Activated naive CD8-positive, alpha-beta T cell treated with anti-CD3 and anti-CD28 coated beads, Interleukin-2, amount 50 U/mL, for 16 hours (primary cell): ENCODE data around the gene OR4E2.
"Not testable (repeated sequence)": the region's sequence is repeated elsewhere in the genome, so short reads cannot be mapped to it uniquely, and the experiment has no call there.

Experiments
- DNase-seq: peaks from one replicate; pipeline ENCODE4 v3.0.0-alpha.2; 2020; ENCODE audit warnings: low read depth, low spot score

Gene OR4E2

DNA sequence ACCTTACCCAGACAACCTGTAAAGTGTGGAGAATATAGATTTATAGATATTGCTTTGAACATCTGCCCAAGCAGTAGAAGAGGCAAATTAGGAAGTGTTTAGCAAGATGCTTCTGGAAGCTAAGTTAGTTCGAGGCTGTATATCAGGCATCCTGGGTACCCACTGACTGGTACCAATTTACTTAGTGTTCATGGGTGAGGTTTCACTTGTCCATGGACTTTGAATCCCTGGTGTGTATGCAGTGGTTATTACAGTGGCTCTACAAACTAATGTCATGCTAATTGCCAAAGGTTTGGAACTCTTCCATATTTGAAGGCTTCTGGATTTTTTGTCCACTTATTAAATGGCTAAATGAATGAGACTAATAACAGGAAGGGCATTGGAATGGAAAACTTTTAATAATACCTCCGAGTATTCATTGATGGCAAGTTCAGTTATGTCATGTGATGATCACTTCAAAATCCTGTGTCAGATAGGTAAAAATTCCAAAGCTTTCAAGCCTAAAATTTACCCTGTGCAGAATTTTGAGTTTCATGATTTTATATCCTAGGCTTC lies at the start of gene OR4E2:
Gene OR4E2, plus strand, starts transcription at position 505 of the 555 bp plus-strand sequence. CDS start 11,248 bp downstream, outside the sequence.
- no peak for DNase-seq

DNA sequence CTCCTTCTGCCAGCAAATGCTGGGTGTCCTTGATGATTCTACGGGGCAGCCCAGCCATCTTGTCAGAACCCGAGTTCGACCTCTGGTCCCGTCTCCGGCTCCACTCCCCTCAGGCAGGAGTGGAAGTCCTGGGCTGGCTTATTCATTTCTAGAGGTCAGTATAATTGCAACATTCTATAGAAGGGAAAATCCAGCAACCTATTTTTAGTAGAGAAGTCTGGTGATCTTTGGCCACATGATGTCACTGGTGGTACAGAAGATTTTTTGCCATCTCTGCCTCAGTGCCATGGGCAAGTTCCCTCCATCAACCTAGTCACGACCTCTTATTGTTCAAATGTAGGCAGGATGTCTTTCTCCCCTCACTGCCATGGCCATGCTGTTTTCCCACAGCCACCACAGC lies 41.3 kb upstream of the OR4E2 start:
- no peak for DNase-seq

- no peak for DNase-seq
Observed at GRCh38 chr14:21614240-21614639, 39.4 kb upstream of the OR4E2 start.

- no peak for DNase-seq
Observed at GRCh38 chr14:21617614-21618013, 36.0 kb upstream of the OR4E2 start.

- DNase-seq = no peak
Observed at GRCh38 chr14:21626491-21627230, 27.0 kb upstream of the OR4E2 start.

- DNase-seq = not testable (repeated sequence)
Observed at GRCh38 chr14:21630503-21630902, 23.1 kb upstream of the OR4E2 start.

- no peak for DNase-seq
Observed at GRCh38 chr14:21631084-21631483, 22.6 kb upstream of the OR4E2 start.

DNA sequence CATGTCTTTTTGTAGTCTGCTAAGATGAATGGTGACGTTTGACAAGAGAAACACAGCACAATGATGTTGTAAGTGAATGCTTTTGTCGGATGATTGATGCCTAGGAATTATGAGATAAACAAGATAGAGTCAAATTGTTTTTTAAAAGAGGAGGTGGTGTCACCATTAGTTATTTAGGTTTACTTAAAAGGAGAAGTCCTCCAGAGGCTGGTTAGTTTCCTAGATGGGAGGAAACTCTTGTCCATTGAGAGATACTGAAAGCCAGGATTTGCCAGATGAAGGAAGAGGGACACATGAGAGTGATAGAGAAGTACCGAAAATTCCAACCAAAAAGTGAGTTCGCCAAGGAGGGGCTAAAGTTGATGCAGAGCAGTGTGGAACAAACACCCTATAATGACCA lies 18.8 kb upstream of the OR4E2 start, which contains the start of gene OR10G2:
Gene OR10G2, minus strand, starts transcription at position 101 of the 400 bp plus-strand sequence. Its CDS starts 98 bp downstream, at position 3.
- DNase-seq = no peak

GRCh38 chr14:21642683-21643082 lies 11.0 kb upstream of the OR4E2 start:
- no peak for DNase-seq

GRCh38 chr14:21643407-21643806 lies 10.2 kb upstream of the OR4E2 start:
- DNase-seq = no peak

- no peak for DNase-seq
Observed at GRCh38 chr14:21647380-21647779, 6.3 kb upstream of the OR4E2 start.

GRCh38 chr14:21652209-21652808 lies 1.3 kb upstream of the OR4E2 start:
- DNase-seq = no peak

DNA sequence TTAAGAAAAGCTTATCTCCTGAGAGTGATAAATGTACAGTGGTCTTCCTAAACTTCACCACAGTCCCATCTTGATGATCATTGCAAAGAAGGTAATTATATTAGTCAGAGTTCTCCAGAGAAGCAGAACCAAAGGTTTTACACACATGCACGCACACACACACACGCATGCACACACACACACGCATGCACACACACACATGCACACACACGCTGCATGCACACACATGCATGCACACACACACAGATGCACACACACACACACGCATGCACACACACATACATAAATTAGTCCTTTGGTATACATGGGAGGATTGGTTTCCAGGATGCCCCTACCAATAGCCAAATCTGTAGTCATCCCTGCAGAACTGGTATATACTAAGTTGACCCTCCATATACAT lies 580 bp downstream of the OR4E2 start:
- DNase-seq = no peak

- DNase-seq = no peak
Observed at GRCh38 chr14:21656980-21657379, 3.3 kb downstream of the OR4E2 start.

- DNase-seq = no peak
Observed at GRCh38 chr14:21668377-21668776, 14.7 kb downstream of the OR4E2 start.

- no peak for DNase-seq
Observed at GRCh38 chr14:21669284-21669683, 15.6 kb downstream of the OR4E2 start.

- no peak for DNase-seq
Observed at GRCh38 chr14:21671371-21671770, 17.7 kb downstream of the OR4E2 start.

DNA sequence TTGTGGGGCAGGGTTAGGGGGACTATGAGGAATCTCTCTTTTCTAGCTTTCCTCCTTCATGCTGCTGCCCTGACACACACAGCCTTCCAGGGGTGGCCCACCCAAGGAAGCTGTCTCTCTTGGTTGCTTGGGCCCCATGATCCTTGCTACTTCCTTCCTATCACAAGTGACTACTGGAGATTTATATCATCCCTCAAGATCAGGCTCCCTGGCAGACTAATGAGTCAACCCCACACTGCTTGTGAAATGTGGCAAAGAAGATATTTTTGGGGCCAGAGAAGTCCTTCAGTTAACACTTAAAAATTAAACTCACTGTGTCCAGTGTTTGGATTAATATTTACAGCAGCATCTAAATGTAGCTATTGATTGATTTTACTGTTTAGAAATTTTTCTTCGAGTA lies 18.5 kb downstream of the OR4E2 start:
- no peak for DNase-seq

GRCh38 chr14:21673718-21674117 lies 20.1 kb downstream of the OR4E2 start, which contains the start of gene OR4E1:
Gene OR4E1 (minus strand): TSS chr14:21673818. CDS start chr14:21670935, 2,883 bp downstream.
- no peak for DNase-seq

DNA sequence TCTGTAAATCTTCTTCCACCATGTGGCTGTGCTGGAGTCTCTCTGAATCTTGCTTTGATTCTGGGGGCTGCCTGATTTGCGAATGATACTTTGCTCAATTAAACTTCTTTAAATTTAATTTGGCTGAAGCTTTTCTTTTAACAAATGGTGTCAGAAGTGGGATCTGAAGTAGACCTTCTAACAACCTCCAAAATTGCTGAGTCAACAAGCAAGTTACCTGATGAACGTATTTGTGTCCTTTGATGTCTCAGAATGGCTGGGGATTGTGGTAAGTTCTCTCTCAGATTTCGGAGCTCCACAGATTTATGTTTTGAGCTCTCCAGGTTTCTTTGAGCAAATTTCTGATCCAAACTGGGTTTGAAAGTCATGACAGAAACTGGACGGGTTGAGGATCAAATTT lies 21.9 kb downstream of the OR4E2 start:
- no peak for DNase-seq

- no peak for DNase-seq
Observed at GRCh38 chr14:21680072-21680471, 26.4 kb downstream of the OR4E2 start.

- no peak for DNase-seq
Observed at GRCh38 chr14:21686468-21686867, 32.8 kb downstream of the OR4E2 start.

GRCh38 chr14:21694425-21694824 lies 40.8 kb downstream of the OR4E2 start:
- no peak for DNase-seq
